IMR-90 (cell line): ENCODE measurements around the gene KRTAP12-2.

Experiments used
- CEBPB ChIP-seq: IDR thresholded peaks from 2 replicates; pipeline ENCODE4 v1.6.1; 2012; ENCODE audit warnings: low read depth, low read length, improper control_type of control experiment
- CTCF ChIP-seq: conservative IDR thresholded peaks from 2 replicates; pipeline ENCODE4 v1.5.1; 2012; ENCODE audit warnings: mild to moderate bottlenecking, low read depth, low read length, improper control_type of control experiment
- FOS ChIP-seq: fragments of 150-350 bp; IDR thresholded peaks from 2 replicates; pipeline ENCODE4 v1.6.1; 2016; ENCODE audit warnings: low read depth, low read length
- POLR2A ChIP-seq: IDR thresholded peaks from 2 replicates; pipeline ENCODE4 v1.6.1; 2012; ENCODE audit warnings: mild to moderate bottlenecking, low read depth, low read length
- RAD21 ChIP-seq: IDR thresholded peaks from 2 replicates; pipeline ENCODE4 v1.6.1; 2012; ENCODE audit warnings: low read length, improper control_type of control experiment
- RFX5 ChIP-seq: IDR thresholded peaks from 2 replicates; pipeline ENCODE4 v1.8.0; 2012; ENCODE audit warnings: low read depth, mild to moderate bottlenecking, low read length, moderate library complexity

DNA sequence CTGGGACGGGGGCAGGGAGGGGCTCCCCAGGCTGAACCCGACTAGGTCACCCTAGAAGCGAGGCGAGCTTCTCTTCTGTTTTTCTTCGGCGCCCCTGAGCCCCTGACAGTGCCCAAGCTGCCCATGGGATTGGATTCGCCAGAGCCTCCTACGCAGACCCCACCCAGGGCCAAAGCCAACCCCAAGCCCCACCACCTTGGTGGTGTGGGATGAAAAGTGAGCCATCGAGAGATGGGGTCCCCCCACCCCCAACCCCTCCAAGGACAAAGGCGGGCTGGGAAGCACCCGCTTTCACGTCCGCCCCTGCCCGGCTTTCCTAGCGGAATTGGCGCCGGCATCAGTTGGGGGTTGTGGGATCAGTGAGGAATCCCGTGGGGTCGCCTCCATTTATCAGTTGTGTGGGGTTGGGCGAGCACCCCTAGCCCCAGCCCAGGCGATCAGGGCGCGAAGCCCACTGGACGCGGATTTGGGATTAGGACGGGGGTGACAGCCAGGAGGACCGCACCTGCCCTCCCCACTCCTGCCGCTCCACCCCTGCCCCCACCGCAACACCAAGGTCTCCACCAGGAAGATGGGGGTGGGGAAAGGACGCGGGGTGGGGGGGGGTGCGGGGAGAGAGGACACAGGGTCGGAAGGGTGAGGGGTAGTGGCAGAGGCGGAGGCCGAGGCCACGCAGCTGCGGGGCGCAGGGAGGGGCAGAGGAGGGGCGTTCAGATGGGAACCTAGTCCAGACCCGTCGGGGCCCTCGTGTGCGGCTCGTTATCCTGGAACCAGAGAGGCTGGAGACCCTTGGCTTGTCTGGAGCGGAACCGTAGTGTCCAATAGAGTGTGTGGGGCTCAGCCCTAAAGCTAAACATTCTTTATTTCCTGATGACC, 40.2 kb upstream of the KRTAP12-2 start:
- TF ChIP-seq POLR2A (no peak), RAD21 (no peak), CTCF (no peak), RFX5 (no peak), CEBPB (no peak), FOS (no peak)
